ENCODE results near the gene FBLN2. TPM values are rescaled to one million over a fixed set of nuclear protein-coding genes. Genes with fewer than 3 reads are reported as not detected.

FBLN2 gene
- polyA plus RNA-seq, 1 experiment = 248 TPM

- ChIA-PET CTCF (interaction anchor here (1.7 to 7.5 kb wide), 3 partner anchors 12 to 141 kb away, joined by 3 to 55 read pairs (median 49); no protein-coding TSS in a partner anchor), POLR2A (interaction anchor here (0.6 kb wide), 1 partner anchor 147 kb away, joined by 5 read pairs; no protein-coding TSS in a partner anchor)
- Histone ChIP-seq H3K27me3 (ENCODE audit: control insufficient read depth, insufficient read depth, low read length) (no peaks in the 10 kb centered on the region), H3K36me3 (ENCODE audit: control insufficient read depth, insufficient read depth, low read length) (peaks cover 25% of the 10 kb centered on the region), H3K4me3 (ENCODE audit: low read depth, low read length) (no peak overlapping the region)
- no peak for TF ChIP-seq CTCF (IDR thresholded peaks at IDR 0.05; ENCODE audit: insufficient read depth, low read depth, low read length)
- no peak for DNase-seq (ENCODE audit: low read depth)
Measured at GRCh38 chr3:13636874-13637273, 87.9 kb downstream of the FBLN2 start.

GRCh38 chr3:13637311-13637891 is 88.5 kb downstream of the FBLN2 start:
- no peak overlapping the region for H3K4me3 ChIP-seq (ENCODE audit: low read depth, low read length)
- TF ChIP-seq CTCF (IDR thresholded peaks at IDR 0.05; ENCODE audit: insufficient read depth, low read depth, low read length) = no peak
- ChIA-PET POLR2A (interaction anchor here (0.6 kb wide), 1 partner anchor 147 kb away, joined by 5 read pairs; no protein-coding TSS in a partner anchor), CTCF (interaction anchor here (1.7 to 7.5 kb wide), 3 partner anchors 11 to 142 kb away, joined by 3 to 55 read pairs (median 49); no protein-coding TSS in a partner anchor)
- no peaks in the 10 kb centered on the region for H3K27me3 ChIP-seq (ENCODE audit: control insufficient read depth, insufficient read depth, low read length)
- peaks cover 20% of the 10 kb centered on the region for H3K36me3 ChIP-seq (ENCODE audit: control insufficient read depth, insufficient read depth, low read length)
- DNase-seq (ENCODE audit: low read depth) = no peak

DNA sequence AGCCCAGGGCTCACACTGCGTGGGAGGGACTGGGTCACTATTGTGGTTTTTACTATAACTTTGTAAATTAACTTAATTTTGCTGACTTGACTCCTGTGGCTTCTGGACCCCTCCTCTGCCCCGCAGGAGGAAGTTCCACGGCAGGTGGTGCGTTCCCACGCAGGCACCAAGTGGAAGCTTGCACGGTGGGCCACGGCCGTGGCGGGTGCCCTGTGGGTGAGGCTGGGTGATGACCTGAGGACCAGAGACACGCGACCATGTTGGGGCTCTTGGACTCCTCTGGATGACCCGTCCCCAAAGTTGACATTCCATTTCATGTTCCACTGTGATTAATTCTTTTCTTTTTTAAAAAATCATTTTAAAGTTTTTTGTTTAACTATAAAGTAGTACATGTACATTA is 89.0 kb downstream of the FBLN2 start:
- DNase-seq (ENCODE audit: low read depth) = no peak
- Histone ChIP-seq H3K36me3 (ENCODE audit: control insufficient read depth, insufficient read depth, low read length) (peaks cover 16% of the 10 kb centered on the region), H3K27me3 (ENCODE audit: control insufficient read depth, insufficient read depth, low read length) (no peaks in the 10 kb centered on the region), H3K4me3 (ENCODE audit: low read depth, low read length) (no peak overlapping the region)
- TF ChIP-seq CTCF (IDR thresholded peaks at IDR 0.05; ENCODE audit: insufficient read depth, low read depth, low read length) = no peak
- CTCF ChIA-PET = interaction anchor here (6.7 to 7.5 kb wide), 2 partner anchors 11 to 142 kb away, joined by 49 to 55 read pairs; no protein-coding TSS in a partner anchor
- POLR2A ChIA-PET = no interaction called here

- CTCF ChIA-PET = interaction anchor here (6.7 to 7.5 kb wide), 2 partner anchors 10 to 143 kb away, joined by 49 to 55 read pairs; no protein-coding TSS in a partner anchor
- no peak for DNase-seq (ENCODE audit: low read depth)
- Histone ChIP-seq H3K4me3 (ENCODE audit: low read depth, low read length) (no peak overlapping the region), H3K36me3 (ENCODE audit: control insufficient read depth, insufficient read depth, low read length) (peaks cover 10% of the 10 kb centered on the region), H3K27me3 (ENCODE audit: control insufficient read depth, insufficient read depth, low read length) (no peaks in the 10 kb centered on the region)
- POLR2A ChIA-PET = no interaction called here
- TF ChIP-seq CTCF (IDR thresholded peaks at IDR 0.05; ENCODE audit: insufficient read depth, low read depth, low read length) = no peak
Measured at GRCh38 chr3:13638927-13639326, 90.0 kb downstream of the FBLN2 start.

GRCh38 chr3:13642597-13642996 is 93.7 kb downstream of the FBLN2 start:
- TF ChIP-seq CTCF (IDR thresholded peaks at IDR 0.05; ENCODE audit: insufficient read depth, low read depth, low read length) = no peak

More at GRCh38 chr3:13642597-13642996, 93.7 kb downstream of the FBLN2 start:
- no peaks in the 10 kb centered on the region for H3K27me3 ChIP-seq (ENCODE audit: control insufficient read depth, insufficient read depth, low read length)
- ChIA-PET POLR2A (no interaction called here), CTCF (interaction anchor here (1.2 to 7.5 kb wide), 3 partner anchors 13 to 147 kb away, joined by 3 to 55 read pairs (median 5); no protein-coding TSS in a partner anchor)
- H3K36me3 ChIP-seq (ENCODE audit: control insufficient read depth, insufficient read depth, low read length) = peaks cover 1% of the 10 kb centered on the region
- DNase-seq (ENCODE audit: low read depth) = no peak
- no peak overlapping the region for H3K4me3 ChIP-seq (ENCODE audit: low read depth, low read length)
